GM21576 (cell line): Measurements from ENCODE around the gene SH3RF3.
"Not testable (repeated sequence)": the region's sequence is repeated elsewhere in the genome, so short reads cannot be mapped to it uniquely, and the experiment has no call there.

Source experiments
- ATAC-seq: cut with Tn5 transposase; IDR thresholded peaks from one replicate; pipeline ENCODE4 v1.9.1; 2021; ENCODE audit warnings: mild to moderate bottlenecking, moderate library complexity; ENCODE audit not compliant: unreplicated experiment

The SH3RF3 gene

DNA sequence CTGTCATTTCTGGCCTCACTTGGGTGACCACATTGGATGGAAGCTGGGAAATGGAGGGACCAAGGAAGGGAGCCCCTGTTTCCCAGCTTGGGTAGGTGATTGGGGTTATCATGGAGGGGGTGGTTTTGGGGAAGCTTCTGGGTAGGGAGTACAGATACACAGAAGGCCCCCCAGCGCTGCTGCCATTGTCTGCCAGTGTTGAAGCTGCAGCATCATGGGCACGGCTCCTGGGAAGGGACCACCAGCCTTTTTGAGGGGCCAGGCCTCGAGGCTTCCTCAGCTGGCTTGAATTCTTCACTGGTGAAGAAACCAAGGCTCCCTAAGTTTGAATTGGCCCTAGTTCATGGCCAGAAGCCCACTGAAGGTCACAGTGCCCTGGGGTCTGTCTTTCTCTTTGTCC is 25.2 kb downstream of the SH3RF3 start:
- ATAC-seq: no peak

DNA sequence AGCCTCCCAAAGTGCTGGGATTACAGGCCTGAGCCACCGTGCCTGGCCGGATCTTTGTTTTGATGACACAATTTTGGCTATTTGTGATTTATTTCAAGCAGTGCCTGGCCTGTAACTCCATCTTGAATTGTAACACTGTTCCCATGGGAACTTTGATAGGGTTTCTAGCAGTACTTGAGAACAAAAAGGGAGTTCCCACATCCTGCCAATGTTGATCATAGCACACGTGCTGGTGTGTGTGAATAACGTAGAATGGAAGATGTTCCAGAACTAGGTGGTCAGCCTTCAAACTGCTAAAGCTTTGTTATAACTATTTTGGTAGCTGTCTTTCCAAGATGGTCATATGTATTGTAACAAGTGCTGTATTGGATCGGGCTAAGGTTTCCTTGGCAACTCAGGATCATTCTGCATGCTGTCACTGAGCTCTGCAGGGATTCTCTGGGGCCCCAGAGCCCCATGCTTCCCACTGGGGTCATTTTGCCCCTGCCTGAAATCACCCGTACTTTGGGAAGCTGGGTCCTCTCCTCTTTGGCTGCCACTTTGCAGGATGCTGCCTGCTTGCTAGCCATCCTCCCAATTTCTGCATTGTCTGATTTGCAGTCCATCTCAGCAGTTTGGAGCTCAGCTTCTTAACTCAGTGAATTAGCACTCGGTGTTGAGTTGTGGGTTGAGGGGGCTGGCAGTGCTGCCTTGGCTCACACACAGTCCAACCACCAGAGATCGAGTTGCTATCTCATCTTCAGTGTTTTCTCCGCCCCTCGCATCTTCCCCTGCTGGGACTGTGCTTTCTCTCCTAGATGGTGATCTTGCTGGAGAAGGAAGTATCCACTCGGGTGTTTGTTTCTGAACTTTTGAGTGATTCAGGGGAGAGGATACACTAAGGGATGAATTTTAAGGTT is 26.8 kb downstream of the SH3RF3 start:
- no peak for ATAC-seq

DNA sequence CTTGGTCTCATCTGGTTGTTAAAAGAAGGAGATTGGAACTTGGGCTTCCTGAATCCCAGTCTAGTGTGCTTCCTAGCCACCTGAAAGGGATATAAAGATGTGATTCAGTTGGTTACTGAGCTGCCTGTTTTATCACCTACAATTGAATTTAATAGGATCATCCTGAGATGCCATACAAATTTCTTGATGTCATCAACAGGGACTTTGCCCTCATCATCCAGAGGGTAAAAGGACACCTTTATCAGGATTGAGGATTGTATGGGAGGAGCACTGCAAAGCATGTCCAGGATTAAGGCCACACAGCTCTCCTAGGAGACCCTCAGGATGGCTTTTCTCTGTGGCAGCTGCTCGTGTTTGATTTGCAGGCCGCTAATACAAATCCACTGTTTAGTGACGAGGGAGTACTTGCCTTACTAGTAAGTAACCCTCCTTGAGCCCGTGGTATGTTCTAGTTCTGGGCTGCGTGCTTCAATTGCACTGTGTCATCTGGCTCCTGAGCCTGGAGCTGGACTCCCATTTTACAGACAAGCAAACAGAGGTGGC is 28.6 kb downstream of the SH3RF3 start:
- ATAC-seq: no peak

DNA sequence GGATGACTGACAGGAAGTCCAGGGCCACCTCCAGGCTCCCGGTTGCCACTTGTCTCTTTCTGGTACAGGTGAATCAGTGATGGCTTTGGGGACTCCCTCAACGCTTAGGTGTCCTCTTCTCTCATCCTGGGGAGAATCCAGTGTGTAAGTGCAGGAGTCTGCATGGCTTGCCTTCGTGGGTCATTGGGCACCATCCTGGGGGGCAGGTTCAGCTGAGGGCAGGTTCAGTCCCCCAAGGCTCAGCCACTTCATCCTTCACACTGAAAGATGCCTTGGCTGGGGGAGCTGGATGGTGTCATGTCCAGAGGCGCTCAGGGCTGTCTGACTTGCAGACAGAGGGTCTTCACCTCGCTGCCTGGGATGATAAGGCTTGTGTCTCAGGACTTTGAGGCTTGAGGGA is 29.2 kb downstream of the SH3RF3 start:
- ATAC-seq: no peak

DNA sequence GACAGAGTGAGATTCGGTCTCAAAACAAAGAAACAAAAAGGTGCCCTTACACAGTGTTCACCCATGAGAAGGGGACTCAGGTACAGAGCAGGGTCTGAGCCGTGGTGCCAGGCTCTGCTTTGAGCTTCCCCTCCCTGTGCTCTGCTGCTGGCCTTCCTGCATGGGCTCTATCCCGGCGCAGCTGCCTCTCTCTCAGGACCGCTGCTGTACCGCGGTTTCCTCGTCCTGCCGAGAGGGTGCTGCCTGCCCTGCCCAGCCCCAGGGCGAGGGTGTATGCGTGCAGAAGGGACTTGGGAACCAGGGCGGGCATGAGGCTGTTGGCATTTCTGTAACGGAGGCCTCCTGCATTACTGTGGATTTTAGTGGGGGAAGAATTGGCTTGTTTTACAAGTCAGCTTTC is 30.1 kb downstream of the SH3RF3 start:
- ATAC-seq: no peak

DNA sequence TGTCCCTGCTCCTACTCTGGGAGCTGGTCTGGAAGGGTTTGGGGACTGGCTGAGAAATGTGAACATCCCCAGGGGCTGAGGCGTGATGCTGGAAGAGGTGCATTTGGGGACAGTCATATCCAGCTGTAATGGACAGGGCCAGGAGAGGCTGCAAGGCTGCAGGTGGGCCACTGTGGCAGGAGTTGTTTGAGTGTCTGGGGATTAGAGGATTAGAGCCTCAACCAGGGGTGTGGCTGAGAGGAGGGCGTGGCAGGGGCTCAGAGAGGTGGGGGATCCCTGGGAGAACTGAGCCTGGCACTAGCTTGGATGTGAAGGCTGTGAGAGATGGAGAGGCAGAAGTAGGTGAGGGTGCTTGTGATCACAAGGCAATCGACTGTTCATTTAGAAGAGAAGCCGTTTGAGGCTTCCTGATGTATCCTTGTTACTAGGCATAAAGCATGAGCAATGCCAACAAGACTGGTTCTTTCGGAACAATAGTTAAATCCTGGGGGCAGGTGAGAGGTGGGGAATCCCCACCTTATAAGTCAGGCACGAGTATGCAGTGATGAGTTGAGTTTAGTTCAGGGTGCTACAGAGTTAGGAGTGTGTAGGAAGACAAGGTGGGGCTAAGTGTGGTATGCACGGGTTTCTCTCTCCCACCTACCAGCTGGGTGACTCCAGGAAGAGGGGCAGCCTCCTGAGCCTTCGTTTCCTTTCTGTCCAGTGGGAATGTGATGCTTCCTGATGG is 31.9 kb downstream of the SH3RF3 start:
- no peak for ATAC-seq

DNA sequence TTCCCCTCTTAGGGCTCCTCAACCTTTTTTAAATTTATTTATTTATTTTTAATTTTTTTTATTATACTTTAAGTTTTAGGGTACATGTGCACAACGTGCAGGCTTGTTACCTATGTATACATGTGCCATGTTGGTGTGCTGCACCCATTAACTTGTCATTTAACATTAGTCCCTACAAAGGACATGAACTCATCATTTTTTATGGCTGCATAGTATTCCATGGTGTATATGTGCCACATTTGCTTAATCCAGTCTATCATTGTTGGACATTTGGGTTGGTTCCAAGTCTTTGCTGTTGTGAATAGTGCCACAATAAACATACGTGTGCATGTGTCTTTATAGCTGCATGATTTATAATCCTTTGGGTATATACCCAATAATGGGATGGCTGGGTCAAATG is 33.4 kb downstream of the SH3RF3 start:
- not testable (repeated sequence) for ATAC-seq

DNA sequence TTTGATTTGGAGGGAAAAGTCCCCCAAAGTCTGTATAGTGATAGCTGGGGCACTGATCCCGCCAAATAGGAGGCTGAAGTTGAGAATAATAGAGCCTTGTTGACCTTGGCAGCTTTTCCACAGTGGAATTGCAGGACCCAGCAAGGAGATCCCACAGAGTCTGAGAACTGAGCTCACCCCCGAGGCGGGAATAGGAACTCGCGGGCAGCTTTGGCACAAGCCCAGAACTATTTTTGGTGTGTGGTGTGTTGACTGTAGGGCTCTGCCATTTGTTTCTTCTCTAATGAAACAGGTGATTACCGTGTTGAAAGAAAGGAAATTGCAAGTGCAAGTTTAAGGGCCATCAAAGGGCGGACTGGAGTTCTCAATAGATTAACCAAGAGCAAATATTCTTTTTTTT is 34.0 kb downstream of the SH3RF3 start:
- no peak for ATAC-seq

DNA sequence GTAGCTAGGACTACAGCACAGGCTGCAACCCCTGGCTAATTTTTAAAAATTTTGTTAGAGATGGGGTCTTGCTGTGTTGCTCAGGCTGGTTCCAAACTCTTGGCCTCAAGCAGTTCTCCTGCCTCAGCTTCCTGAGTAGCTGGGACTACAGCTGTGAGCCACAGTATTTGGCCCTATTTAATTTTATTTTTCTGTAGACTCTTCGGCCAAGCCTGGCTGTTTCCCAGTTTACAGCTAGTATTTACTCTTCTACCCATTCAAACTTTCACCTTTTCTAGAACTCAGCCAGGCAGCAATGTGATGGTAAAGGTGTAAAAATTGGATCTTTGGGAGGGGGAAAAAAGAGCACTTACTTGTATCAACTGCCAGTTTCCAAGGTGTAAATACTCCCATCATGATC is 35.3 kb downstream of the SH3RF3 start:
- ATAC-seq: no peak

DNA sequence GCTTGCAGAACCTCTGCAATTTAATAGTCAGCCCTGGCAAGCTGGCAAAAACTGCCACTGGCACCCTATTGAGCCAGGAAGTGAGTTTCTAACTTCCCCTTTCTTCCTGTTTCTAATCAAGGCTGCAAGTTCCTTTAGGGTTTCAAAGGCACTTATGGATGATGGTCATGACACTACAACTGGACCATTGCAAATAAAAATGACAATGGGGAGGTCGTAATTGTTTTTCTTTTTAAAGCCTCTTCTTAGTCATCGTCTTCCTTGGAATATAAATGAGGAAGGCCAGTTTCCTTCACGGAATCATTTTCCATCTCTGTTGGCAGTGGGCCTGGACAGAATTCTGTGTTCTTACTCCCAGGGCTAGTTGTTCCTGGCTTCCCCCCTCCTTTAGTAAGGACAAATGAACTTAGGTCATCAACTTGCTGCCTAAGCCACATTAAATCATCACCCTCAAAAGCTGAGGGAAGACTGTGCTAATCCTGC is 35.8 kb downstream of the SH3RF3 start:
- no peak for ATAC-seq

DNA sequence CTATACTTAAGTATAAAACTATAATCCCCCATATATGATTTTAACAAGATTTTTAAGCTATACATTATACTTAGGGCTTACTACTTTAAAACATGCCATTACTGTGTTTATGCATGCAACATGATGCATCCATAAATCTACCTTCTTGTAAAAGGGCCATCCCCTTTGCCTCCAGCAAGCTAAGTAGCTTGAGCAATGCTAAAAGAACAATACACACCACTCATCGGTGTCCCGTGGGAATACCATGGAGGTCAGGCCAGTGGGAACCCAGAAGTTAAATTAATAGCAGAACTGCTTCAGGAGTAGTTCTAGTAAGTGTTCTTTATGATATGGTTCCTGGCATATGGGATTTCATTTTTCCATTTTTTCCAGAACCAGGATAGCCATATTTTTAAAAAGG is 37.8 kb downstream of the SH3RF3 start:
- no peak for ATAC-seq

DNA sequence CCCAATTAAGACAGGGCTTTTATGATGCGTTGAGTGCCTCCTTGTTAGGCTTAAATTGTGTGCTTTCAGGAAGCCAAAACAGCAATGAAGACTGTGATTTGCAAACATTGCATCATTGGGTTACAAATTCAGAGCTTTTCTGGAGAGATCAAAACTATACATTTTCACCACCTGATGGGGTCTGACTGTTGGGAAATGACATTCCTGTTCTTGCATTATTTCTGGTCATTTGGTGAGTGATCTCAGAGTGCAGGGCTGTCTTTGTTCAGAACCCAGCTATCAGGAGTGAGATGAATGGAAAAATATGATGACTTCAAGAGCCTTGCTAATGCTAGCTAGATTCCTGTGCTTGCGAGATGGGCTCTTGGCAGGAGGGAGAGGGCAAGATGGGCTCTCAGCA is 39.1 kb downstream of the SH3RF3 start:
- no peak for ATAC-seq

DNA sequence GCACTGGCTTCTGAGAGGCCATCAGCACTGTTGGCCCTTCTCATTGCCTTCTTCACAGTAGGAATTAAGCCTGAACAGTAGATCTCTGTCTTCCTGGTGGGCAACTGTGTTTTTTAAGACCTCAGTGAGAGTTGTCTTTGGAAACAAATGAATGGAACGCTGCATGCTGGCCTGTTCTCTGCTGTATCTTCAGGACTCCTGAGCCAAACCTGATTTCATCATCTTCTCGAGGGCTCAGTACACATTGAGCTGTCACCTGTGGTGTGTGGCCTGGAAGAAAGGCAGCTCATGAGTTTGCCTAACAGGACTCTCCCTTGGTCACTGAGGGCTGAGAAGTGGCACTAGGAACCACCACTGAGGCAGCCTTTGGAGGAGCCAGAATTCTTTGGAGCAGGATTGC is 39.7 kb downstream of the SH3RF3 start:
- no peak for ATAC-seq

DNA sequence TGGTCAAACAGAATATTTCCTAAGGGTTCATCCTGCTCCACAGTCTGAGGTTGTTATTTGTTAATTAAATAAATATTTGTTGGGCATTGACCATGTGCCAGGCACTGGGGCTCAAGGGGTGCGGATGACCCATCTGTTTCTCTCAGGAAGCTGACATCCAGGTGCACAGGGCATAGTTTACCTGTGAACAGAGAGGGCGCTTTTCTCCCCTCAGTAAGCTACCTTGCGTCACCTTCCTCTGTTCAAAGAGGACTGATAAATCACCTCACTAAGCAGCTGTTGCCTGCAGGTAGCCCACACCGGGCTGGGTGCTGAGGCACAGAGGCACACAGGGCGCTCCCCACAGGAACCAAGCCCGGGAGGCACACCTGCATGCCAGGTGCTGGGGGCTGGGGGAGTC is 41.6 kb downstream of the SH3RF3 start:
- no peak for ATAC-seq

DNA sequence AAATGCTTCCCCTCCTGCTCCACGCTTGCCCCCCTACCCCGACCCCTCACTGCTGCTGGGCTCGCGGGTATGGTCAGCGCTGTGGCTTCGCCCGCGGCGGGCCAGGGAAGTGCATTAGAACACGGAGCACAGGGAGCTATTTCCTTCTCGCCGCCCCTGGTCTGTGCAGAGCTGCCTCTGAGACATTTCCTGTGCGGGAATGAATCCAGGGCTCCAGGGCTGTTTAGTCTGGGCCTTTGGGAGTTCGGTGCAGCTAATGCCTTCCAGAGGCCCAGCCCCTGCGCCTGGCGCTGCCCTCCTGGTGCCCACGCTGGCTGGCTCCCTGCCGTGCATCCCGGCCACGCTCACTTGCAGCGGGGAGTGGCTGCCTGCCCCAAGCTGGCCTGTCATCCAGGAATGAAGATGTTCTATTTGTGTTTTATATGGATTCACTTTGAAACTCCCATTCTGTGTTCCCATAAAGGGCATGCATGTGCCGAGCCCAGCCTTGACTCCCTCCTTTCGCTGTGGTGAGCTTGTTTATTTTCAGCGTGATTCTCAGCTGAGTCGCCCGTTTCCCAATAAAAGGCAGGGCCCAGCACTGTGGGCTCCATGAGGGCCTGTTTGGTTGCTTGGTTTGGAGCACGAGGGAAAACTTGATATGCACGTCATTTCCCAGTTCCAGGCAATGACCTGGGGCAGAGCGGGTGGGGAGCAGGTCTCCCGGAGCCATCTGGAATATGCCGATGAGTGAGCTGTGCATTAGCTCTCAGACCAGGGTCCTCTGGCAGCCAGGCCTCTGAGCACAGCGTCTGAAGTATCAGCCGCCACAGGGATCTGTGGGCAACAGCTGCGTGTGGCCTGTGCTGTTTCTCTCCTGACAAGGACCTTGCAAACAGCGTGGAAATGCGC is 42.7 kb downstream of the SH3RF3 start:
- ATAC-seq: no peak

DNA sequence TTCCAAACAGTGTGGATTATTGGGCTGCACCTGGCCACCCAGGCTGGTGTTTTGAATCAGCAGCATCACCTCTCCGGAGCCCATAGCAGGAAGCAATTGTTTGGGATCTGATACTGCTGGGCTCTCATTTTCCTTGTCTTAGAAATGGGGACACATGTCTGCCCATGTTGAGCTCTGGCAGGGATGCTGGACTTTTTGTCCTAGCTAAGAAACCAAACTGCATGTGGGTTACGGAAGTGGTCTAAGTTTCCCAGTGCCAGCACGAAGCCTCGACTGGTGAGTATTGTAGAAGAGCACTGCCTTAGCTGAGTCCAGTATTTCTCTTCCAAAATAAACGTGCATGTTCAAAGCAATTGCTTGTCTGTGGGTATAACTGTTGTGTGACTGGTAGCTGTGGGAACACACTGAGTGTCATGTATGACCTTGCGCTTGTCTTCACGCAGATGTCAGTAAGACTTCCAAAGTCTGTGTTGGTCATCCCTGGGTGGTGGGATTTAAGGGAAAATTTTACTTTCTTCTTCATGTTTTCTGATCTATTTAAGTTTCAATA is 43.6 kb downstream of the SH3RF3 start:
- ATAC-seq: no peak

DNA sequence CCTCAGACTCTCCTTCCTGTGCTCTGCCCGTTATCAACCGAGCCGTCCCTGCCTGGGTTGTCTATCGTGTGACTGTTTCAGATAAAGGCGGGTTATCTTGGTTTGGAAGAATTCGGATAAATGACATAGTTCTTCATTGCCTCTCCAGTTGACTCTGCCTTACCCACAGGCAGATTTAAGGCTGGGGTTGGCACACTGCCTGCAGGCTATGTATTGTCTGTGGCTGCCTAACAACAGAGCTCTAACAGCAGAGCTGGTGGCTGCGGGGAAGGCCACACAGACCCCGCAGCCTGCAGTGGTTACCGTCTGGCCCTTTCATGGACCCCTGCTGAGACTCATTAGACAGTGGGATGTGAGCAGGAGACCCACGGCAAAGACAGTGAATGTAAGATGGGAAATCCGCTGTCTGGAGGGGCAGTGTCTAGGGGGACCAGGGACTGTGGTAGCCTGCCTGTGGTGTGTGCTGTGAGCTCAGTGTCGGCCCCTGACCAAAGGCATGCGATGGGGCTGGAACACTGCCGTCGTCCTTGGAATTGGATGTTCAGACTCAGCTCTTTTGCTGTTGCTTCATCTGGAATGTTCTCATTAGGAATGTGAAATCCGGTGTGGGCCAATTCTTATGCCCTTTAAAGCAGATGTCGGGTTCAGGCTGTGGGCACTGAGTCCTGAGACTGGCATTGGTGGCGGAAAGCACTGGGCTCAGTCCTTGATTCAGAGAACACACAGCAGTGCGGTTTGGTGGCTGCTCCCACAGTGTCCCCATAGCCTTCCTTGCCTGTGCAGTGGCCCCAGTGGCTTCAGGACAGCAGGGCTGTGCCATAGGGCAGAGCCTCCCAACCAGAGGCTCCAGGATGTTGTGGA is 44.5 kb downstream of the SH3RF3 start:
- no peak for ATAC-seq

DNA sequence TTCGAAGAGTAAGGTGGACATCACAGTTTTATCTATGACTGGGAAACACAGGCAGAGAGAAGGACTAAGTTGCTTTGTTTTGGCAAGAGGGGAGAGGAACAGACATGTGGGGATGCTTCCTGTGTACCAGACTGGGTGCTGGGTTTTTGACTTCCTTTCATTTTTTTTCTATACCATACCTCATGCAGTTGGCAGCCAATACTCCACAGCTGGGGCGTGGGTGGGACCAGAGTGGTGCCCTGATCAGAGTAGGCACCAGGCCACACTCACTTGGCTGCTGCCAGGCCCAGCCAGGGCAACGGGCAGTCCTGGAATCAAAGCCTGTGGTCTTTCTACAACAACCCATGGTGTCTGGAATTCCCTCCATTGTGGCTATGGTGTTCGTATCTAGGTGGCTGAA is 45.2 kb downstream of the SH3RF3 start:
- ATAC-seq: no peak

DNA sequence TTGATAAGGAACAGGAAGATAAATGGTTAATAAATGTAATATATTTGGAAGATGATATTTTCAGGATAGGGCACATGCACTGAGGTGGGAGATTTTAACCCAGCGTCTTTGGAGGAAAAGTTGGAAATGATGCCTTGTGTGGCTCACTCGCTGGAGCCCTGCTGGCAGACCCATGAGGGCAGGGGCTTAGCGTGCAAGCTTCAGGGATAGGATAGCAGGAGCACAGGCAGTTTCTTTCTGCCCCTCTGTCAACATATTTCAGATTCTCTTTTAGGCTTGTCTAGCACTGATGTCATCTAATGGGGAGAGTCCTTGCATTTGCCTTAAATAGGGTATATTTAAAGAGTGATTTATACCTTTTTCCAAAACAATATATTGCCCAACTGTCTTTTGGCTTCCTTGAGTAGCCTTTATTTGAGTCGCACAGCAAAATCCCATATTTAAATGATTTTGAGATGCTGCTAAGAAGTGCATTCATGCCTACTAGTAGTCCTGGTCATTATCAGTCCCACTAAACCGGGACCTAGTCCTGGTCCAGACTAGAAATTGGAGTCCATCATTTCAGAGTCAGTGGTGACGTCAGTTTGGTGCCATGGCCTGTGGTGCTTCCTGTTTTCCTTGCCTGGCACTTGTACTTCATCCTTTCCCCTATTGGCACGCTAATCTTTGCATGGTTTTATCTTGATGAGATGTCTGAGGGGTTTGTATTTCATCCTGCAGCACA is 45.8 kb downstream of the SH3RF3 start:
- no peak for ATAC-seq
